HepG2 (cell line): Measurements from ENCODE around the gene CRAT.

Experiments
- CREB1 ChIP-seq, 2 experiments: fragments of 450-650 bp in 1 of 2; IDR thresholded peaks; 2 replicates each; pipeline ENCODE4 v1.6.1; 2016 to 2017; ENCODE audit warnings: control low read depth in 1 of 2, mild to moderate bottlenecking in 1 of 2, missing compliant biosample characterization in 1 of 2, missing genetic modification characterization in 1 of 2
- GABPA ChIP-seq, 2 experiments: IDR thresholded peaks; 2 replicates each; pipeline ENCODE4 v1.6.1; 2011 to 2016; ENCODE audit warnings: low read depth in 2 of 2, low read length in 1 of 2, missing biosample characterization in 1 of 2, missing genetic modification characterization in 1 of 2
- MLXIP ChIP-seq: sonication (generic); formaldehyde crosslinking; IDR thresholded peaks from 2 replicates; pipeline ENCODE4 v1.9.0; 2021; ENCODE audit warnings: missing genetic modification reagents, borderline replicate concordance
- MXI1 ChIP-seq: IDR thresholded peaks from 3 replicates; pipeline ENCODE4 v1.6.1; 2012; ENCODE audit warnings: low read depth, low read length, inconsistent platforms, borderline replicate concordance
- ZNF17 ChIP-seq: sonication (generic); formaldehyde crosslinking; IDR thresholded peaks from 2 replicates; pipeline ENCODE4 v1.5.0; 2020; ENCODE audit warnings: mild to moderate bottlenecking, missing genetic modification reagents
- ZNF318 ChIP-seq: sonication (generic); formaldehyde crosslinking; IDR thresholded peaks from 2 replicates; pipeline ENCODE4 v1.4.0; 2020; ENCODE audit warnings: mild to moderate bottlenecking, missing genetic modification reagents

- no peak for TF ChIP-seq MXI1
- no peak for TF ChIP-seq ZNF318 (CRISPR knock-in tag)
- TF ChIP-seq GABPA (IDR thresholded peaks at IDR 0.05; ENCODE audit: low read depth, low read length): no peak
- TF ChIP-seq GABPA (CRISPR knock-in tag; IDR thresholded peaks at IDR 0.05; ENCODE audit: low read depth): no peak
- TF ChIP-seq CREB1 (IDR thresholded peaks at IDR 0.05): no peak
- TF ChIP-seq CREB1 (CRISPR knock-in tag; IDR thresholded peaks at IDR 0.05): no peak
- no peak for TF ChIP-seq ZNF17
- TF ChIP-seq MLXIP (CRISPR knock-in tag): no peak
Observed at GRCh38 chr9:129131300-129132145, 20.9 kb upstream of the CRAT start.
